SK-N-SH (cell line): ENCODE results near the gene DNAH1. TPM values are rescaled to one million over a fixed set of nuclear protein-coding genes. Genes with fewer than 3 reads are reported as not detected.
A peak's percentile ranks its signal among the peaks of the same experiment; 100 is the strongest.

Experiments
- CTCF ChIA-PET: fragments of 300-600, 350-600 bp; formaldehyde crosslinking; extraction: SDS; loops from one replicate; lab custom pipeline; 2021; lab: Yijun Ruan, JAX
- POLR2A ChIA-PET: fragments of 350-600 bp; sonication (Branson Sonifier 250); formaldehyde crosslinking; extraction: SDS; loops from one replicate; lab custom pipeline; 2020; ENCODE audit warnings: antibody characterized with exemption, inconsistent platforms; lab: Yijun Ruan, JAX
- DNase-seq: peaks from one replicate; pipeline ENCODE4 v3.0.0; 2012
- H2AFZ ChIP-seq: fragments of 200-600 bp; sonication (generic); 2 replicates; pipeline ENCODE4 v1.8.1; 2016; ENCODE audit warnings: antibody characterized with exemption, mild to moderate bottlenecking, low read depth
- H3F3A ChIP-seq: fragments of 200-600 bp; sonication (generic); replicated peaks from 2 replicates; pipeline ENCODE3; 2016; ENCODE audit warnings: antibody characterized with exemption, mild to moderate bottlenecking; ENCODE audit not compliant: insufficient read depth
- H3K27ac ChIP-seq, 2 experiments: fragments of 200-500 bp in 1 of 2; fragments of 200-600 bp in 1 of 2; sonication (Bioruptor generic) in 1 of 2; sonication (generic), shearing (Covaris generic) in 1 of 2; 2 replicates each; pipeline versions ENCODE4 v1.5.1 to v1.6.1; 2014 to 2016; ENCODE audit warnings: low read depth in 2 of 2, inconsistent platforms in 1 of 2, low read length in 1 of 2, mild to moderate bottlenecking in 1 of 2, mixed read lengths in 1 of 2
- H3K27me3 ChIP-seq: fragments of 200-600 bp; sonication (generic), shearing (Covaris generic); 2 replicates; pipeline ENCODE4 v1.6.1; 2016; ENCODE audit warnings: mixed run types; ENCODE audit not compliant: insufficient read depth
- H3K36me3 ChIP-seq, 2 experiments: fragments of 200-500 bp in 1 of 2; fragments of 200-600 bp in 1 of 2; sonication (Bioruptor generic) in 1 of 2; sonication (generic) in 1 of 2; replicated peaks in 1 of 2; 2 replicates each; pipeline versions ENCODE3 to v1.5.1; 2014 to 2016; ENCODE audit warnings: low read length in 1 of 2, mild to moderate bottlenecking in 1 of 2; ENCODE audit not compliant: insufficient read depth in 2 of 2, control insufficient read depth in 1 of 2
- H3K4me1 ChIP-seq, 2 experiments: fragments of 200-500 bp in 1 of 2; fragments of 200-600 bp in 1 of 2; sonication (Bioruptor generic) in 1 of 2; sonication (generic), shearing (Covaris generic) in 1 of 2; 2 replicates each; pipeline versions ENCODE4 v1.5.1 to v1.6.1; 2014 to 2016; ENCODE audit warnings: low read depth in 1 of 2, low read length in 1 of 2, mixed run types in 1 of 2; ENCODE audit not compliant: insufficient read depth in 2 of 2, control insufficient read depth in 1 of 2
- H3K4me2 ChIP-seq: fragments of 200-600 bp; sonication (generic), shearing (Covaris generic); 2 replicates; pipeline ENCODE4 v1.6.1; 2017; ENCODE audit warnings: mixed run types
- H3K4me3 ChIP-seq, 2 experiments: fragments of 200-500 bp in 1 of 2; fragments of 200-600 bp in 1 of 2; sonication (Bioruptor generic) in 1 of 2; sonication (generic), shearing (Covaris generic) in 1 of 2; 2 replicates each; pipeline versions ENCODE4 v1.5.1 to v1.8.1; 2014 to 2016; ENCODE audit warnings: low read depth in 2 of 2, inconsistent platforms in 1 of 2, low read length in 1 of 2, mild to moderate bottlenecking in 1 of 2, mixed read lengths in 1 of 2, moderate library complexity in 1 of 2
- H3K79me2 ChIP-seq: fragments of 200-600 bp; sonication (generic); 2 replicates; pipeline ENCODE4 v1.8.1; 2017; ENCODE audit warnings: mild to moderate bottlenecking; ENCODE audit not compliant: insufficient read depth
- H3K9ac ChIP-seq: fragments of 200-600 bp; sonication (generic); 2 replicates; pipeline ENCODE4 v1.6.1; 2017; ENCODE audit warnings: mixed run types
- H3K9me2 ChIP-seq: fragments of 200-600 bp; sonication (generic); 2 replicates; pipeline ENCODE4 v1.6.1; 2017; ENCODE audit warnings: mixed run types
- H3K9me3 ChIP-seq: fragments of 200-600 bp; sonication (generic); 2 replicates; pipeline ENCODE4 v1.6.1; 2017; ENCODE audit warnings: mixed run types, mild to moderate bottlenecking, moderate library complexity
- H4K20me1 ChIP-seq: fragments of 200-600 bp; sonication (generic); 2 replicates; pipeline ENCODE4 v1.6.1; 2017; ENCODE audit warnings: mild to moderate bottlenecking, mixed run types; ENCODE audit not compliant: insufficient read depth
- EZH2phosphoT487 ChIP-seq: fragments of 200-600 bp; sonication (generic); IDR thresholded peaks from 2 replicates; pipeline ENCODE4 v1.6.1; 2017; ENCODE audit warnings: low read depth, mixed run types, mild to moderate bottlenecking, antibody characterized with exemption, moderate library complexity, borderline replicate concordance
- FOXM1 ChIP-seq: IDR thresholded peaks from 2 replicates; pipeline ENCODE4 v1.4.0; 2012; ENCODE audit warnings: low read depth, mild to moderate bottlenecking
- GABPA ChIP-seq: IDR thresholded peaks from 2 replicates; pipeline ENCODE4 v1.4.0; 2012; ENCODE audit warnings: low read depth, mild to moderate bottlenecking
- MXI1 ChIP-seq: IDR thresholded peaks from 2 replicates; pipeline ENCODE4 v1.6.1; 2012; ENCODE audit warnings: mild to moderate bottlenecking, low read depth, low read length, improper control_type of control experiment
- NRF1 ChIP-seq: IDR thresholded peaks from 2 replicates; pipeline ENCODE4 v1.6.1; 2012; ENCODE audit warnings: low read depth, mild to moderate bottlenecking, low read length
- RAD21 ChIP-seq: IDR thresholded peaks from 2 replicates; pipeline ENCODE4 v1.6.1; 2012; ENCODE audit warnings: mild to moderate bottlenecking, low read length
- RFX5 ChIP-seq: IDR thresholded peaks from 2 replicates; pipeline ENCODE4 v1.6.1; 2012; ENCODE audit warnings: mild to moderate bottlenecking, improper control_type of control experiment, low read length
- RXRA ChIP-seq: IDR thresholded peaks from 2 replicates; pipeline ENCODE4 v1.4.0; 2012; ENCODE audit warnings: low read depth, mild to moderate bottlenecking, borderline replicate concordance
- TAF1 ChIP-seq: IDR thresholded peaks from 2 replicates; pipeline ENCODE4 v1.6.1; 2012; ENCODE audit warnings: low read depth, mild to moderate bottlenecking, low read length, moderate library complexity, borderline replicate concordance
- TEAD4 ChIP-seq: IDR thresholded peaks from 2 replicates; pipeline ENCODE4 v1.4.0; 2012; ENCODE audit warnings: mild to moderate bottlenecking, borderline replicate concordance; ENCODE audit not compliant: insufficient read depth
- YY1 ChIP-seq: IDR thresholded peaks from 2 replicates; pipeline ENCODE4 v1.4.0; 2012; ENCODE audit warnings: low read depth, mild to moderate bottlenecking
- WGBS: methylation state at CpG from one replicate; pipeline ENCODE4 v1.1.6; 2017; ENCODE audit warnings: low lambda C conversion rate; 5-methylcytosine and 5-hydroxymethylcytosine counted together
- polyA plus RNA-seq, 3 experiments: library from polyadenylated mRNA; depleted of rRNA; stranded (reverse); fragments of >200 nt; gene quantifications; 2 replicates each; pipeline ENCODE4 v1.2.3, GENCODE V29; 2012
- TF ChIP-seq, protein P1 (sequence below): fragments of 200-600 bp; sonication (generic); IDR thresholded peaks from 2 replicates; pipeline ENCODE4 v1.6.1; 2017; ENCODE audit warnings: antibody characterized with exemption, mild to moderate bottlenecking, moderate library complexity
- TF ChIP-seq, protein P2 (sequence below): fragments of 150-350 bp; IDR thresholded peaks from 2 replicates; pipeline ENCODE4 v1.6.1; 2016; ENCODE audit warnings: mild to moderate bottlenecking, low read depth, low read length
- TF ChIP-seq, protein P3 (sequence below): IDR thresholded peaks from 2 replicates; pipeline ENCODE4 v1.4.0; 2012; ENCODE audit warnings: low read depth, borderline replicate concordance
- TF ChIP-seq, protein P4 (sequence below): IDR thresholded peaks from 2 replicates; pipeline ENCODE4; 2012

The DNAH1 gene
- polyA plus RNA-seq, 1 of the 3 experiments (the other 2 are of a cell fraction): 5.1 TPM

DNA sequence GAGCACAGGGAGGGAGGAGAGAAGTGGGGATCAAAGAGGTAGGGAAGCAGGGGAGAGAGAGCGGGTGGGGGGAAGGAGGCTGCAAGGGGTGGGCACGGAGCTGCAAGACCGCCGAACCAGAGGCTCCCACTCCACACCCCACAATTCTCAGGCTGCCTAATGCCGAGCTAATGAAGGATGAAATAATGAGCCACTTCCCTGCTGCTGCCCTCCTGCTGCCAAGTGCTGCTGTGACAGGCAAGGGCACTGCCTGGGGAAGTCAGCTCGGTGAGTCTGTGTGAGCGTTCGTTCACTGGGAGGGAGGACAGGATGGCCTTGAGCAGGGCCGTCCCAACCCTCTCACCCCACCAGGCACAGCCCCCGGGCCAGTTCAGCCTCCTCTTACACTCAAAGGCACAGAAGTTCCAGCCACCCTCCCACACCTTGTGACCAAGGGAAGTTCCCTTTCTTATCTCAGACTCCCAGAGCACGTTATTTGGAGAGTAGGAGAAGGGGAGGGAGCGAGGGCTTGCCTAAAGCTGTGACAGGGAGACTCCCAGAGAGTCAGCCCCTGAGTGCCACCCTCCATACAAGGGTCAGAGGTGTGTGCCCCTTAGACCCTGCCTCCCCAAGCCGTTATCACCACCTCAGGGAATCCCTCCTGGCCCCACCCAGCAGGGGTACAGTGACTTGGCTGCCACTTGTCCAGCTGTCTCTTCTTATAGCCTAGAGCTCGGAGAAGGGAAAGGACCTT lies 16.1 kb upstream of the DNAH1 start:
- H3F3A ChIP-seq: peaks cover 5% of the 10 kb centered on the region
- H3K4me1 ChIP-seq: peaks cover 17 to 75% of the 10 kb centered on the region in 2 experiments; a peak in 2 of 4 replicates
- no peaks in the 10 kb centered on the region for H4K20me1 ChIP-seq
- H3K27me3 ChIP-seq: no peaks in the 10 kb centered on the region
- H3K4me2 ChIP-seq: peak overlapping the region; percentile 69
- H3K4me3 ChIP-seq: no peak overlapping the region
- POLR2A ChIA-PET: interaction anchor here (1.1 to 3.3 kb wide), 4 partner anchors 12 to 22 kb away, joined by 3 to 16 read pairs (median 6); partner anchors contain the start of genes GLYCTK and WDR82
- no peaks in the 10 kb centered on the region for H3K79me2 ChIP-seq
- no peak overlapping the region for H2AFZ ChIP-seq
- H3K9me3 ChIP-seq: no peaks in the 10 kb centered on the region
- H3K27ac ChIP-seq: peak overlapping the region; percentile 60 to 91
- peak; percentile 76 for DNase-seq
- 30% methylated on average over 11 of the region's 14 CpGs for WGBS
- TF ChIP-seq, protein P1, sequence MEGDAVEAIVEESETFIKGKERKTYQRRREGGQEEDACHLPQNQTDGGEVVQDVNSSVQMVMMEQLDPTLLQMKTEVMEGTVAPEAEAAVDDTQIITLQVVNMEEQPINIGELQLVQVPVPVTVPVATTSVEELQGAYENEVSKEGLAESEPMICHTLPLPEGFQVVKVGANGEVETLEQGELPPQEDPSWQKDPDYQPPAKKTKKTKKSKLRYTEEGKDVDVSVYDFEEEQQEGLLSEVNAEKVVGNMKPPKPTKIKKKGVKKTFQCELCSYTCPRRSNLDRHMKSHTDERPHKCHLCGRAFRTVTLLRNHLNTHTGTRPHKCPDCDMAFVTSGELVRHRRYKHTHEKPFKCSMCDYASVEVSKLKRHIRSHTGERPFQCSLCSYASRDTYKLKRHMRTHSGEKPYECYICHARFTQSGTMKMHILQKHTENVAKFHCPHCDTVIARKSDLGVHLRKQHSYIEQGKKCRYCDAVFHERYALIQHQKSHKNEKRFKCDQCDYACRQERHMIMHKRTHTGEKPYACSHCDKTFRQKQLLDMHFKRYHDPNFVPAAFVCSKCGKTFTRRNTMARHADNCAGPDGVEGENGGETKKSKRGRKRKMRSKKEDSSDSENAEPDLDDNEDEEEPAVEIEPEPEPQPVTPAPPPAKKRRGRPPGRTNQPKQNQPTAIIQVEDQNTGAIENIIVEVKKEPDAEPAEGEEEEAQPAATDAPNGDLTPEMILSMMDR: peak; percentile 28; the same call in 1 of the 2 replicates
- 0 out of 2 replicates have a peak, but pooled peaks have one; percentile 28 for TF ChIP-seq RAD21
- no peak for TF ChIP-seq TEAD4
- peak overlapping the region; percentile 34; the same call in 1 of the 2 replicates for H3K9ac ChIP-seq
- H3K36me3 ChIP-seq: no peaks in the 10 kb centered on the region
- no peaks in the 10 kb centered on the region for H3K9me2 ChIP-seq
- CTCF ChIA-PET: interaction anchor here (1.0 to 16.0 kb wide), 8 partner anchors 9 to 80 kb away, joined by 3 to 504 read pairs (median 6); no protein-coding TSS in a partner anchor

DNA sequence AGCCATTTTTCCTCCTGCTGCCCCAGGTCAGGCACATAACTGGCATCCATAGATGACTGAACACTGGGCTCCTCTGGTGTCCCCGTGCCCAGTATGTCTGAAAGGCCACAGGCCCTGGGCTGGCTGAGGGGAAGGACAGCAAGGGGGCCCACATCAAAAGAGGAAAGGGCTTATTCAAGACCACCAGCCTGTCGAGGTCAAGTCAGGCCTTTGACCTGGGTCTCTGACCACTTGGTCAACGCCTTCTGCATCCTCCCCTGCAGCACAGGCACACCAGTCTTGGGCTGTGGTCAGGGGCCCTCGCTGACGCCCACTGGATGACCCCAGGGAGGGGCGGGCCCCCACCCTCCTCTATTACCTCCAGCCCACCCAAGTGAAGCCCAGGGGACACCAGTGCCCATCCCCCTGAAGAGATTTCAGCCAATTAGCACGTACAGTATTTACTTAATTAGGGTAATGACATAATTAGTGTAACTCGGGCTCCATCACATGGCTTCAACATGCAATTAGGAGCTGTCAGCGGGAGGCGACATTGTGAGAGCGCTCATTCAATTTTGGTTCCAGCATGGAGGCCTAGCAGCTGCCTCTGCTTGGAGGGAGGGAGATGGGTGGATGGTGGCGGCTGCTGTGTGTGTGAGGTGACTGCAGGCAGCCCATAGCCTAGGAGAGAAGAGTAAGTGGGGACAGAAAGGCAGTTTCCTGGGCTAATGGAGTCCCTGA lies 13.5 kb upstream of the DNAH1 start:
- Histone ChIP-seq H3K27me3 (no peaks in the 10 kb centered on the region), H3K9me2 (no peaks in the 10 kb centered on the region), H3K79me2 (no peaks in the 10 kb centered on the region), H3K4me2 (no peak overlapping the region), H3K36me3 (no peaks in the 10 kb centered on the region), H3K4me1 (peaks cover 17 to 76% of the 10 kb centered on the region in 2 experiments; a peak in 2 of 4 replicates), H4K20me1 (no peaks in the 10 kb centered on the region), H3K27ac (no peak overlapping the region; a peak in 1 of 4 replicates), H3K4me3 (no peak overlapping the region), H3K9ac (no peak overlapping the region), H3K9me3 (no peaks in the 10 kb centered on the region), H2AFZ (no peak overlapping the region), H3F3A (peaks cover 5% of the 10 kb centered on the region)
- DNase-seq: no peak
- WGBS: 97% methylated on average over 9 of the region's 12 CpGs
- ChIA-PET POLR2A (no interaction called here), CTCF (interaction anchor here (1.5 to 3.6 kb wide), 2 partner anchors 12 to 145 kb away, joined by 5 to 23 read pairs; no protein-coding TSS in a partner anchor)
- TF ChIP-seq GABPA (no peak), YY1 (no peak), TAF1 (no peak), MXI1 (no peak), TEAD4 (no peak), RXRA (no peak), EZH2phosphoT487 (no peak), RFX5 (no peak), NRF1 (no peak), FOXM1 (no peak)
- TF ChIP-seq, protein P2, sequence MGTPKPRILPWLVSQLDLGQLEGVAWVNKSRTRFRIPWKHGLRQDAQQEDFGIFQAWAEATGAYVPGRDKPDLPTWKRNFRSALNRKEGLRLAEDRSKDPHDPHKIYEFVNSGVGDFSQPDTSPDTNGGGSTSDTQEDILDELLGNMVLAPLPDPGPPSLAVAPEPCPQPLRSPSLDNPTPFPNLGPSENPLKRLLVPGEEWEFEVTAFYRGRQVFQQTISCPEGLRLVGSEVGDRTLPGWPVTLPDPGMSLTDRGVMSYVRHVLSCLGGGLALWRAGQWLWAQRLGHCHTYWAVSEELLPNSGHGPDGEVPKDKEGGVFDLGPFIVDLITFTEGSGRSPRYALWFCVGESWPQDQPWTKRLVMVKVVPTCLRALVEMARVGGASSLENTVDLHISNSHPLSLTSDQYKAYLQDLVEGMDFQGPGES: no peak
- TF ChIP-seq, protein P3, sequence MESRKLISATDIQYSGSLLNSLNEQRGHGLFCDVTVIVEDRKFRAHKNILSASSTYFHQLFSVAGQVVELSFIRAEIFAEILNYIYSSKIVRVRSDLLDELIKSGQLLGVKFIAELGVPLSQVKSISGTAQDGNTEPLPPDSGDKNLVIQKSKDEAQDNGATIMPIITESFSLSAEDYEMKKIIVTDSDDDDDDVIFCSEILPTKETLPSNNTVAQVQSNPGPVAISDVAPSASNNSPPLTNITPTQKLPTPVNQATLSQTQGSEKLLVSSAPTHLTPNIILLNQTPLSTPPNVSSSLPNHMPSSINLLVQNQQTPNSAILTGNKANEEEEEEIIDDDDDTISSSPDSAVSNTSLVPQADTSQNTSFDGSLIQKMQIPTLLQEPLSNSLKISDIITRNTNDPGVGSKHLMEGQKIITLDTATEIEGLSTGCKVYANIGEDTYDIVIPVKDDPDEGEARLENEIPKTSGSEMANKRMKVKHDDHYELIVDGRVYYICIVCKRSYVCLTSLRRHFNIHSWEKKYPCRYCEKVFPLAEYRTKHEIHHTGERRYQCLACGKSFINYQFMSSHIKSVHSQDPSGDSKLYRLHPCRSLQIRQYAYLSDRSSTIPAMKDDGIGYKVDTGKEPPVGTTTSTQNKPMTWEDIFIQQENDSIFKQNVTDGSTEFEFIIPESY: no peak
- TF ChIP-seq, protein P1: no peak
- TF ChIP-seq, protein P4, sequence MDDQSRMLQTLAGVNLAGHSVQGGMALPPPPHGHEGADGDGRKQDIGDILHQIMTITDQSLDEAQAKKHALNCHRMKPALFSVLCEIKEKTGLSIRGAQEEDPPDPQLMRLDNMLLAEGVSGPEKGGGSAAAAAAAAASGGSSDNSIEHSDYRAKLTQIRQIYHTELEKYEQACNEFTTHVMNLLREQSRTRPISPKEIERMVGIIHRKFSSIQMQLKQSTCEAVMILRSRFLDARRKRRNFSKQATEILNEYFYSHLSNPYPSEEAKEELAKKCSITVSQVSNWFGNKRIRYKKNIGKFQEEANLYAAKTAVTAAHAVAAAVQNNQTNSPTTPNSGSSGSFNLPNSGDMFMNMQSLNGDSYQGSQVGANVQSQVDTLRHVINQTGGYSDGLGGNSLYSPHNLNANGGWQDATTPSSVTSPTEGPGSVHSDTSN: no peak
